Right lobe of liver (tissue), 6 donors: Measurements from ENCODE around the gene GSTCD. TPM values are rescaled to one million over a fixed set of nuclear protein-coding genes. Genes with fewer than 3 reads are reported as not detected.
A peak's percentile ranks its signal among the peaks of the same experiment; 100 is the strongest.

ENCODE experiments used
- ATAC-seq, 4 donors: fragments of 200-7000 bp; cut with Tn5 transposase; one replicate each; pipeline ENCODE4 v1.9.1; 2020; ENCODE audit warnings: mild to moderate bottlenecking in 4 of 4, moderate library complexity in 4 of 4
- DNase-seq, 3 donors: peaks; one replicate each; pipeline ENCODE4 v3.0.0-alpha.2; 2020
- H3K27ac ChIP-seq, 3 donors: fragments of 200-600 bp; one replicate each; pipeline ENCODE4 v1.8.0; 2022
- H3K27me3 ChIP-seq, 2 donors: fragments of 200-600 bp; one replicate each; pipeline ENCODE4 v1.8.0; 2022
- H3K36me3 ChIP-seq, 4 donors: fragments of 200-600 bp; sonication (generic) in 1 of 4; one replicate each; pipeline versions ENCODE4 v1.5.1 to v1.8.0; 2017 to 2022; ENCODE audit warnings: control low read depth in 1 of 4
- H3K4me1 ChIP-seq, 4 donors: fragments of 200-600 bp; sonication (generic) in 1 of 4; one replicate each; pipeline versions ENCODE4 v1.5.1 to v1.8.0; 2017 to 2022; ENCODE audit warnings: control low read depth in 1 of 4
- H3K4me3 ChIP-seq, 3 donors: fragments of 200-600 bp; one replicate each; pipeline ENCODE4 v1.8.0; 2022
- H3K9me3 ChIP-seq, 4 donors: fragments of 200-600 bp; sonication (generic) in 1 of 4; one replicate each; pipeline versions ENCODE4 v1.5.1 to v1.8.0; 2017 to 2022; ENCODE audit warnings: control low read depth in 1 of 4
- CTCF ChIP-seq, 4 donors: fragments of 200-600 bp in 3 of 4; fragments of 450-650 bp in 1 of 4; IDR thresholded peaks; one replicate each; pipeline versions ENCODE4 v1.5.1 to v1.8.0; 2016 to 2022; ENCODE audit warnings: antibody characterized with exemption in 4 of 4, mild to moderate bottlenecking in 2 of 4
- POLR2A ChIP-seq: fragments of 450-650 bp; IDR thresholded peaks from one replicate; pipeline ENCODE4 v1.6.1; 2017; ENCODE audit warnings: antibody characterized with exemption, mild to moderate bottlenecking
- WGBS: methylation state at CpG from one replicate; pipeline ENCODE4 v1.1.6; 2018; ENCODE audit warnings: low coverage, low lambda C conversion rate; ENCODE audit not compliant: insufficient coverage; ENCODE audit errors: missing lambda C conversion rate; 5-methylcytosine and 5-hydroxymethylcytosine counted together
- intact Hi-C, 2 donors: fragments of 100-400 bp; cut with DNase I; formaldehyde crosslinking; loops; one replicate each; pipeline versions ENCODE4 v1.11.2 to v1.14.1; 2022
- total RNA-seq, 6 experiments: library from RNA; depleted of rRNA in 2 of 6; stranded (reverse); fragments of >200 nt in 2 of 6; fragmentation: NEBNext Ultra II Directional in 3 of 6; extraction: Animal tissue kit (Norgen Biotek cat#: 25700) in 3 of 6; gene quantifications; one replicate each; pipeline versions ENCODE4 v1.1.0 to v1.2.4, GENCODE V29; 2016 to 2023
- donor health status: DM: no; HTN: yes; CAD: no.
- donor health status: DM: no; HTN: no; CAD: no.
- donor health status: DM: no; HTN: no; CAD: no.
- donor health status: DM: no; HTN: yes; CAD: no.
- donor health status: DM: no; HTN: yes; CAD: no.

GSTCD gene
- total RNA-seq, 6 experiments from 2014 or later = 2.6 to 11.0 (median 3.6) TPM

GRCh38 chr4:105751718-105752299, 43.2 kb downstream of the GSTCD start:
- intact Hi-C loops = no loop called here
- 46% methylated on average over 2 of the region's 2 CpGs for WGBS
- peaks cover 0 to 2% (median 0%) of the 10 kb centered on the region in 4 donors for H3K9me3 ChIP-seq

DNA sequence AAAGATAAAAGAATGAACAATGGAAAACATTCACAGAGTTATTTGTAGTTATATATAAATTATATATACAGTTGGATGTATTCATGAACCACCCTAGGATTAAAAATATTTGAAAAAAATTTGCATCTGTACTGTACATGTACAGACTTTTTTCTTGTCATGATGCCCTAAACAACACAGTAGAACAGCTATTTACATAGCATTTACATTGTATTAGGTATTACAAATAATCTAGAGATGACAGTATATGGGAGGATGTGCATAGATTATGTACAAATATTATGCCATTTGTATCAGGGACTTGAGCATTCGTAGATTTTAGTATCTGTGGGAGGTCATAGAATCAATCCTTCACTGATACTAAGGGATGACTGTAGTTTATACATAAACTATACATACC, 44.8 kb downstream of the GSTCD start:
- no peaks in the 10 kb centered on the region for H3K36me3 ChIP-seq
- WGBS = 91% methylated on average over 1 of the region's 1 CpG
- no peak for TF ChIP-seq POLR2A
- no peak for TF ChIP-seq CTCF (IDR thresholded peaks at IDR 0.05)
- intact Hi-C loops = no loop called here
- H3K4me3 ChIP-seq = no peak overlapping the region
- H3K27me3 ChIP-seq = no peaks in the 10 kb centered on the region
- DNase-seq = no peak
- H3K9me3 ChIP-seq = peaks cover 0 to 2% (median 0%) of the 10 kb centered on the region in 4 donors
- H3K4me1 ChIP-seq = no peaks in the 10 kb centered on the region
- no peak for ATAC-seq
- H3K27ac ChIP-seq = no peak overlapping the region

More at GRCh38 chr4:105751718-105752299, 43.2 kb downstream of the GSTCD start:
- no peak overlapping the region for H3K4me3 ChIP-seq
- no peaks in the 10 kb centered on the region for H3K36me3 ChIP-seq
- no peak overlapping the region for H3K27ac ChIP-seq
- ATAC-seq = no peak
- no peak for DNase-seq
- TF ChIP-seq CTCF (IDR thresholded peaks at IDR 0.05) (no peak), POLR2A (no peak)
- no peaks in the 10 kb centered on the region for H3K4me1 ChIP-seq
- H3K27me3 ChIP-seq = no peaks in the 10 kb centered on the region

GRCh38 chr4:105755375-105755774, 46.8 kb downstream of the GSTCD start:
- DNase-seq (no peak), ATAC-seq (no peak)
- Histone ChIP-seq H3K4me3 (no peak overlapping the region), H3K27me3 (no peaks in the 10 kb centered on the region), H3K36me3 (no peaks in the 10 kb centered on the region), H3K4me1 (peaks cover 0 to 2% (median 0%) of the 10 kb centered on the region in 4 donors), H3K9me3 (no peaks in the 10 kb centered on the region), H3K27ac (no peak overlapping the region)
- intact Hi-C loops = no loop called here
- TF ChIP-seq CTCF (IDR thresholded peaks at IDR 0.05) (no peak), POLR2A (no peak)

DNA sequence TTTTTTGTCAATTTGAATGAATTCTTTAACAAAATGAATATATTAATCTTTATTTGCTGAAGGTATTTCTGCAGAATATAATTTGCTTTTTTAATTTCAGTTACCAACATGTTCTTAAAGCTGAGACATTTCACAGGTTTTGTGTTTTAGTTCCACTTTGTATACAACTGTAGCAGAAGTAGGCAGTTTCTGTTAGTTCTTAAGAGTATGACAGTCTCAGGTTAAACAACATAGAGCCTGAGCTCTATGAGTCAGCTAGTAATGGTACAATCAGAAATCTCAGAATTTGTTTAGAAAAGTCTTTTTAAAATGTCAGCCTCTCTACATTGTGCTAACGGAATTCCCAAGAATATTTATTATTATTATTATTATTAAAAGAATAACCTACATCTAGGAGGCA, 50.4 kb downstream of the GSTCD start:
- intact Hi-C loops = no loop called here
- H3K36me3 ChIP-seq = no peaks in the 10 kb centered on the region

GRCh38 chr4:105765690-105766407, 57.3 kb downstream of the GSTCD start:
- peak in 1 of 4 donors; percentile 65 for ATAC-seq
- 95% methylated on average over 5 of the region's 6 CpGs for WGBS
- Histone ChIP-seq H3K9me3 (no peaks in the 10 kb centered on the region), H3K27me3 (no peaks in the 10 kb centered on the region), H3K4me1 (no peaks in the 10 kb centered on the region), H3K27ac (no peak overlapping the region), H3K36me3 (no peaks in the 10 kb centered on the region), H3K4me3 (no peak overlapping the region)
- intact Hi-C loops = no loop called here
- TF ChIP-seq POLR2A (no peak), CTCF (IDR thresholded peaks at IDR 0.05) (no peak)
- DNase-seq = no peak

More for the DNA sequence above, 50.4 kb downstream of the GSTCD start:
- TF ChIP-seq POLR2A = no peak
- Histone ChIP-seq H3K4me1 (peaks cover 0 to 6% (median 0%) of the 10 kb centered on the region in 4 donors), H3K27me3 (no peaks in the 10 kb centered on the region), H3K27ac (no peak overlapping the region), H3K9me3 (no peaks in the 10 kb centered on the region), H3K4me3 (no peak overlapping the region)
- WGBS = 85% methylated on average over 1 of the region's 1 CpG
- DNase-seq (no peak), ATAC-seq (no peak)
